ENCODE results near the gene OSTM1.

DNA sequence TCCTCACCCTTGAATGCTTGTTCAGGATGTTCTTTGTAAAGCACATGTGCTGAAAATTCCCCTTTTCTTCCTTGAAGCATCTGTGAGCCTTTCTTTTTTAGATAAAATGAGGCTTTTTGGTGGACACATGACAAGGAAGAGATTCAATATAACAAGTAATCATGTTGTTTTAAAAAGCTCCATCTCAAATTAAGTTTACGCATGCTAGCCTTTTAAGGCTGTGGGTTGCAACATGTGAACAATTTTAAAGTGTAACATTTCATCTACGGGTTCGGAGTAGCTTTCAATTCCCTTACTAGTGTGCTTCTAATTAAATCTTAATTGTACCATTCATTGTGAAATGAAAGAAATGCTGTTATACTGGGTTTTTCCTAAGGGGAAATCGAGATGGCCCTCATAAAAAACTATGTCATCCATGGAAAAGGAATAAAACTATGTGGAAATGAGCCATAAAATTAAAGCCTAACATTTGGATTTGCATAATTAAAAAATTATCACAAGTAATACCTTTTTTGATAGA is 19.3 kb upstream of the OSTM1 start:
- TF ChIP-seq EZH2phosphoT487 (IDR thresholded peaks at IDR 0.05; ENCODE audit: insufficient read depth, low read depth) (no peak), EZH2 (IDR thresholded peaks at IDR 0.05; ENCODE audit: insufficient read depth, poor library complexity, severe bottlenecking) (no peak)

All from GM23248 (cell line).